Thymus (tissue), 11 donors: Measurements from ENCODE around the gene DENND1B. TPM values are rescaled to one million over a fixed set of nuclear protein-coding genes. Genes with fewer than 3 reads are reported as not detected.

Experiments
- DNase-seq, 9 donors: peaks; one replicate each; pipeline ENCODE4 v3.0.0-alpha.2; 2013; ENCODE audit warnings: low spot score in 9 of 9, low read depth in 6 of 9, missing footprints in 1 of 9
- H3K27ac ChIP-seq, 2 donors: one replicate each; pipeline ENCODE4 v1.5.1; 2013; ENCODE audit warnings: control low read depth in 1 of 2, low read depth in 1 of 2, low read length in 1 of 2, mild to moderate bottlenecking in 1 of 2, moderate library complexity in 1 of 2
- H3K27me3 ChIP-seq, 2 donors: one replicate each; pipeline ENCODE4 v1.5.1; 2013; ENCODE audit warnings: low read length in 1 of 2; ENCODE audit not compliant: control insufficient read depth in 2 of 2, insufficient read depth in 1 of 2
- H3K36me3 ChIP-seq, 2 donors: one replicate each; pipeline ENCODE4 v1.5.1; 2013; ENCODE audit warnings: low read length in 1 of 2, mild to moderate bottlenecking in 1 of 2, moderate library complexity in 1 of 2; ENCODE audit not compliant: control insufficient read depth in 2 of 2, insufficient read depth in 2 of 2
- H3K4me1 ChIP-seq, 2 donors: one replicate each; pipeline ENCODE4 v1.5.1; 2013; ENCODE audit warnings: low read length in 2 of 2; ENCODE audit not compliant: control insufficient read depth in 2 of 2, insufficient read depth in 2 of 2
- H3K4me3 ChIP-seq, 2 donors: one replicate each; pipeline ENCODE4 v1.5.1; 2013; ENCODE audit warnings: low read length in 2 of 2, control low read depth in 1 of 2, mild to moderate bottlenecking in 1 of 2
- H3K9me3 ChIP-seq, 2 donors: one replicate each; pipeline ENCODE4 v1.5.1; 2013; ENCODE audit warnings: low read length in 1 of 2, mild to moderate bottlenecking in 1 of 2; ENCODE audit not compliant: control insufficient read depth in 2 of 2, insufficient read depth in 1 of 2
- WGBS: extraction: QIAGEN DNeasy Blood & Tissue Kit; methylation state at CpG from one replicate; pipeline ENCODE4 v1.1.7; 2013; 5-methylcytosine and 5-hydroxymethylcytosine counted together
- polyA plus RNA-seq: library from polyadenylated mRNA; stranded (reverse); fragments of 200-250 nt; gene quantifications from one replicate; pipeline ENCODE4 v1.2.3, GENCODE V29; 2013
- total RNA-seq: library from RNA; stranded (reverse); fragments of 120-200 nt; gene quantifications from one replicate; pipeline ENCODE4 v1.2.4, GENCODE V29; 2013
- donor health status: healthy.

DENND1B gene
- total and polyA plus RNA-seq, 2 donors, result 8.8 to 23.5 TPM

GRCh38 chr1:197465528-197466327 is 309.6 kb downstream of the DENND1B start:
- no peak for DNase-seq
- no peaks in the 10 kb centered on the region for H3K9me3 ChIP-seq
- no peaks in the 10 kb centered on the region for H3K27me3 ChIP-seq
- H3K36me3 ChIP-seq, result no peaks in the 10 kb centered on the region
- WGBS, result 97% methylated on average over 3 of the region's 3 CpGs
- no peak overlapping the region for H3K4me3 ChIP-seq
- peaks cover 0 to 4% of the 10 kb centered on the region in 2 donors for H3K4me1 ChIP-seq
- H3K27ac ChIP-seq, result no peak overlapping the region

- no peaks in the 10 kb centered on the region for H3K4me1 ChIP-seq
- H3K27me3 ChIP-seq, result no peaks in the 10 kb centered on the region
- no peaks in the 10 kb centered on the region for H3K9me3 ChIP-seq
- H3K36me3 ChIP-seq, result no peaks in the 10 kb centered on the region
- no peak overlapping the region for H3K4me3 ChIP-seq
- 86% methylated on average over 7 of the region's 7 CpGs for WGBS
- H3K27ac ChIP-seq, result no peak overlapping the region
- no peak for DNase-seq
Measured at GRCh38 chr1:197464044-197464443, 311.2 kb downstream of the DENND1B start.

- no peaks in the 10 kb centered on the region for H3K4me1 ChIP-seq
- H3K27me3 ChIP-seq, result no peaks in the 10 kb centered on the region
- H3K4me3 ChIP-seq, result no peak overlapping the region
- no peak overlapping the region for H3K27ac ChIP-seq
- no peaks in the 10 kb centered on the region for H3K9me3 ChIP-seq
- no peak for DNase-seq
- no peaks in the 10 kb centered on the region for H3K36me3 ChIP-seq
Measured at GRCh38 chr1:197463142-197463541, 312.1 kb downstream of the DENND1B start.

GRCh38 chr1:197462539-197462938 is 312.7 kb downstream of the DENND1B start:
- no peaks in the 10 kb centered on the region for H3K36me3 ChIP-seq
- H3K4me1 ChIP-seq, result no peaks in the 10 kb centered on the region
- DNase-seq, result no peak
- H3K9me3 ChIP-seq, result no peaks in the 10 kb centered on the region
- no peak overlapping the region for H3K27ac ChIP-seq
- no peaks in the 10 kb centered on the region for H3K27me3 ChIP-seq
- H3K4me3 ChIP-seq, result no peak overlapping the region
- 98% methylated on average over 5 of the region's 5 CpGs for WGBS

Other genes starting within 250 kb of the DENND1B start
- 1.1 TPM for gene C1orf53, start 127.2 kb upstream of the DENND1B start, total RNA-seq
- gene C1orf53, start 127.2 kb upstream of the DENND1B start, polyA plus RNA-seq, result 1.3 TPM
- under 0.01 TPM for gene LHX9, start 141.9 kb upstream of the DENND1B start, total RNA-seq
- 0.09 TPM for gene LHX9, start 141.9 kb upstream of the DENND1B start, polyA plus RNA-seq